Kidney tubule cell (primary cell): ENCODE data around the gene SLX1A.
"Not testable (repeated sequence)": the region's sequence is repeated elsewhere in the genome, so short reads cannot be mapped to it uniquely, and the experiment has no call there.

Experiments used
- DNase-seq: peaks from one replicate; pipeline ENCODE4 v3.0.0-alpha.2; 2018; ENCODE audit warnings: low spot score

Gene SLX1A

GRCh38 chr16:30184096-30184890 lies 9.4 kb upstream of the SLX1A start:
- DNase-seq, result peak; percentile 22

GRCh38 chr16:30184891-30185682 lies 8.6 kb upstream of the SLX1A start:
- DNase-seq, result no peak

GRCh38 chr16:30185683-30186421 lies 7.8 kb upstream of the SLX1A start:
- no peak for DNase-seq

GRCh38 chr16:30186444-30186781 lies 7.3 kb upstream of the SLX1A start:
- DNase-seq, result no peak

GRCh38 chr16:30186782-30187555 lies 6.7 kb upstream of the SLX1A start:
- peak; percentile 28 for DNase-seq

- DNase-seq, result no peak
Measured at GRCh38 chr16:30187556-30187865, 6.2 kb upstream of the SLX1A start.

- DNase-seq, result no peak
Measured at GRCh38 chr16:30187971-30188561, 5.6 kb upstream of the SLX1A start.

- not testable (repeated sequence) for DNase-seq
Measured at GRCh38 chr16:30191158-30191557, 2.5 kb upstream of the SLX1A start.

- DNase-seq, result not testable (repeated sequence)
Measured at GRCh38 chr16:30193098-30193497, 577 bp upstream of the SLX1A start.

- DNase-seq, result not testable (repeated sequence)
Measured at GRCh38 chr16:30194172-30194925, 674 bp downstream of the SLX1A start.

- not testable (repeated sequence) for DNase-seq
Measured at GRCh38 chr16:30197001-30197400, 3.3 kb downstream of the SLX1A start.

- DNase-seq, result not testable (repeated sequence)
Measured at GRCh38 chr16:30199049-30199448, 5.4 kb downstream of the SLX1A start, which contains the start of gene SULT1A3. Gene SULT1A3, plus strand, starts transcription at chr16:30199255. Its CDS starts 1,474 bp downstream, at chr16:30200729.

- not testable (repeated sequence) for DNase-seq
Measured at GRCh38 chr16:30199608-30200343, 6.1 kb downstream of the SLX1A start.

- DNase-seq, result not testable (repeated sequence)
Measured at GRCh38 chr16:30205541-30206236, 12.0 kb downstream of the SLX1A start.

GRCh38 chr16:30206252-30206651 lies 12.6 kb downstream of the SLX1A start:
- not testable (repeated sequence) for DNase-seq

GRCh38 chr16:30207063-30207704 lies 13.5 kb downstream of the SLX1A start:
- not testable (repeated sequence) for DNase-seq

- DNase-seq, result not testable (repeated sequence)
Measured at GRCh38 chr16:30209032-30209431, 15.4 kb downstream of the SLX1A start.

- not testable (repeated sequence) for DNase-seq
Measured at GRCh38 chr16:30211414-30211813, 17.7 kb downstream of the SLX1A start.

- not testable (repeated sequence) for DNase-seq
Measured at GRCh38 chr16:30217082-30217481, 23.4 kb downstream of the SLX1A start.
